NCI-H2227 treated with DMSO at 0.1 percent for 48 hours (cell line): ENCODE data around the gene SPNS3.

Experiments used
- DNase-seq: peaks from one replicate; lab custom pipeline; 2025; lab: John Stamatoyannopoulos, UW

The SPNS3 gene

GRCh38 chr17:4426499-4427208 lies 7.1 kb upstream of the SPNS3 start:
- no peak for DNase-seq

GRCh38 chr17:4427505-4427904 lies 6.2 kb upstream of the SPNS3 start:
- no peak for DNase-seq

- no peak for DNase-seq
Measured at GRCh38 chr17:4436381-4436780, 2.6 kb downstream of the SPNS3 start.

GRCh38 chr17:4436846-4437245 lies 3.1 kb downstream of the SPNS3 start:
- DNase-seq, result no peak

GRCh38 chr17:4438162-4438944 lies 4.6 kb downstream of the SPNS3 start:
- DNase-seq, result no peak

- DNase-seq, result no peak
Measured at GRCh38 chr17:4440021-4440420, 6.3 kb downstream of the SPNS3 start.

- no peak for DNase-seq
Measured at GRCh38 chr17:4440690-4441686, 7.2 kb downstream of the SPNS3 start.

- DNase-seq, result no peak
Measured at GRCh38 chr17:4442582-4442981, 8.8 kb downstream of the SPNS3 start.

- DNase-seq, result no peak
Measured at GRCh38 chr17:4443476-4443875, 9.7 kb downstream of the SPNS3 start.

GRCh38 chr17:4444782-4445473 lies 11.2 kb downstream of the SPNS3 start:
- no peak for DNase-seq

GRCh38 chr17:4445731-4446130 lies 12.0 kb downstream of the SPNS3 start:
- no peak for DNase-seq

GRCh38 chr17:4446326-4447071 lies 12.8 kb downstream of the SPNS3 start:
- no peak for DNase-seq

- DNase-seq, result no peak
Measured at GRCh38 chr17:4448197-4448980, 14.6 kb downstream of the SPNS3 start.

- DNase-seq, result no peak
Measured at GRCh38 chr17:4449736-4450135, 16.0 kb downstream of the SPNS3 start.

GRCh38 chr17:4450710-4451316 lies 17.1 kb downstream of the SPNS3 start:
- no peak for DNase-seq

GRCh38 chr17:4453812-4454591 lies 20.3 kb downstream of the SPNS3 start:
- no peak for DNase-seq

GRCh38 chr17:4460661-4461060 lies 26.9 kb downstream of the SPNS3 start:
- DNase-seq, result no peak

- DNase-seq, result no peak
Measured at GRCh38 chr17:4463818-4464476, 30.2 kb downstream of the SPNS3 start.
